K562 (cell line): ENCODE measurements around the gene PLPP7.

ENCODE experiments used
- NEUROD1 ChIP-seq: fragments of 150-350 bp; IDR thresholded peaks from 2 replicates; pipeline ENCODE4 v1.6.1; 2014; ENCODE audit warnings: borderline replicate concordance, low read length, low read depth; ENCODE audit not compliant: partially characterized antibody
- SMC3 ChIP-seq: conservative IDR thresholded peaks from 2 replicates; pipeline ENCODE4 v1.6.1; 2011; ENCODE audit warnings: low read depth, low read length, improper control_type of control experiment; ENCODE audit not compliant: insufficient read depth
- TF ChIP-seq, protein P1 (sequence below), 3 experiments: IDR thresholded peaks in 2 of 3; conservative IDR thresholded peaks in 1 of 3; 2 replicates each; pipeline ENCODE4 v1.5.1; 2011 to 2012; ENCODE audit warnings: low read length in 3 of 3, mild to moderate bottlenecking in 3 of 3, control low read depth in 2 of 3, improper control_type of control experiment in 1 of 3, inconsistent platforms in 1 of 3, low read depth in 1 of 3, mixed read lengths in 1 of 3, moderate library complexity in 1 of 3; ENCODE audit not compliant: insufficient read depth in 2 of 3
- TF ChIP-seq, protein P2 (sequence below): IDR thresholded peaks from 2 replicates; pipeline ENCODE4 v1.6.1; 2011; ENCODE audit warnings: borderline replicate concordance, low read depth, mild to moderate bottlenecking, moderate library complexity, low read length; ENCODE audit not compliant: insufficient read depth, poor library complexity, severe bottlenecking

DNA sequence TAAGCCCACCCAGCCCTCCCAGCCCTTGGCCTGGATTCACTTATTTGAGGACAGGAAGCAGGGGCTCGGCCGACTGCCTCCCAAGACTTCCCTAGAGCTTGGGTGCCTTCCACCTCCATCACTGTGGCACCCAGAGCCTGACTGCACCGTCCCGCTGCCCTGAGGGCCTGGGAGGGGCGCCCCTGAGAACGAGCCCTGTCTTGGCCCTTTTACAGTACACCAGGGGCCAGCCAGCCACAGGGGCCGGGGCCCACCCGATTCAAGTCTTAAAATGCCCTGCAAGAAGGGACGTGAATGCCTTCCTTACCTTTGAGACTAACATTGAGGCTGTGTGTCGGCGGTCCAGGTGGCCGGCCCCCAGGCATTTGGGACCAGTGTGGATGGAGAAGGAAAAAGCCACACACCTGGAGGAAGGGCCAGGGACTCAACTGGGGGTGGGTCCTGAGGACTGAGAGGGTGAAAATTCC, 30.1 kb upstream of the PLPP7 start:
- TF ChIP-seq, protein P1, sequence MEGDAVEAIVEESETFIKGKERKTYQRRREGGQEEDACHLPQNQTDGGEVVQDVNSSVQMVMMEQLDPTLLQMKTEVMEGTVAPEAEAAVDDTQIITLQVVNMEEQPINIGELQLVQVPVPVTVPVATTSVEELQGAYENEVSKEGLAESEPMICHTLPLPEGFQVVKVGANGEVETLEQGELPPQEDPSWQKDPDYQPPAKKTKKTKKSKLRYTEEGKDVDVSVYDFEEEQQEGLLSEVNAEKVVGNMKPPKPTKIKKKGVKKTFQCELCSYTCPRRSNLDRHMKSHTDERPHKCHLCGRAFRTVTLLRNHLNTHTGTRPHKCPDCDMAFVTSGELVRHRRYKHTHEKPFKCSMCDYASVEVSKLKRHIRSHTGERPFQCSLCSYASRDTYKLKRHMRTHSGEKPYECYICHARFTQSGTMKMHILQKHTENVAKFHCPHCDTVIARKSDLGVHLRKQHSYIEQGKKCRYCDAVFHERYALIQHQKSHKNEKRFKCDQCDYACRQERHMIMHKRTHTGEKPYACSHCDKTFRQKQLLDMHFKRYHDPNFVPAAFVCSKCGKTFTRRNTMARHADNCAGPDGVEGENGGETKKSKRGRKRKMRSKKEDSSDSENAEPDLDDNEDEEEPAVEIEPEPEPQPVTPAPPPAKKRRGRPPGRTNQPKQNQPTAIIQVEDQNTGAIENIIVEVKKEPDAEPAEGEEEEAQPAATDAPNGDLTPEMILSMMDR (IDR thresholded peaks at IDR 0.05 in 2 of 3, conservative IDR thresholded peaks at IDR 0.05 in 1 of 3; ENCODE audit: insufficient read depth in 2 of 3, low read depth in 1 of 3, low read length in 3 of 3) = no peak
- TF ChIP-seq NEUROD1 = no peak
- TF ChIP-seq SMC3 = no peak
- TF ChIP-seq, protein P2, sequence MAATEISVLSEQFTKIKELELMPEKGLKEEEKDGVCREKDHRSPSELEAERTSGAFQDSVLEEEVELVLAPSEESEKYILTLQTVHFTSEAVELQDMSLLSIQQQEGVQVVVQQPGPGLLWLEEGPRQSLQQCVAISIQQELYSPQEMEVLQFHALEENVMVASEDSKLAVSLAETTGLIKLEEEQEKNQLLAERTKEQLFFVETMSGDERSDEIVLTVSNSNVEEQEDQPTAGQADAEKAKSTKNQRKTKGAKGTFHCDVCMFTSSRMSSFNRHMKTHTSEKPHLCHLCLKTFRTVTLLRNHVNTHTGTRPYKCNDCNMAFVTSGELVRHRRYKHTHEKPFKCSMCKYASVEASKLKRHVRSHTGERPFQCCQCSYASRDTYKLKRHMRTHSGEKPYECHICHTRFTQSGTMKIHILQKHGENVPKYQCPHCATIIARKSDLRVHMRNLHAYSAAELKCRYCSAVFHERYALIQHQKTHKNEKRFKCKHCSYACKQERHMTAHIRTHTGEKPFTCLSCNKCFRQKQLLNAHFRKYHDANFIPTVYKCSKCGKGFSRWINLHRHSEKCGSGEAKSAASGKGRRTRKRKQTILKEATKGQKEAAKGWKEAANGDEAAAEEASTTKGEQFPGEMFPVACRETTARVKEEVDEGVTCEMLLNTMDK = no peak
